ENCODE results near the gene RETREG1. TPM values are rescaled to one million over a fixed set of nuclear protein-coding genes. Genes with fewer than 3 reads are reported as not detected.

RETREG1 gene
- total RNA-seq, 1 donor from 2014 or later, result 2.9 TPM

DNA sequence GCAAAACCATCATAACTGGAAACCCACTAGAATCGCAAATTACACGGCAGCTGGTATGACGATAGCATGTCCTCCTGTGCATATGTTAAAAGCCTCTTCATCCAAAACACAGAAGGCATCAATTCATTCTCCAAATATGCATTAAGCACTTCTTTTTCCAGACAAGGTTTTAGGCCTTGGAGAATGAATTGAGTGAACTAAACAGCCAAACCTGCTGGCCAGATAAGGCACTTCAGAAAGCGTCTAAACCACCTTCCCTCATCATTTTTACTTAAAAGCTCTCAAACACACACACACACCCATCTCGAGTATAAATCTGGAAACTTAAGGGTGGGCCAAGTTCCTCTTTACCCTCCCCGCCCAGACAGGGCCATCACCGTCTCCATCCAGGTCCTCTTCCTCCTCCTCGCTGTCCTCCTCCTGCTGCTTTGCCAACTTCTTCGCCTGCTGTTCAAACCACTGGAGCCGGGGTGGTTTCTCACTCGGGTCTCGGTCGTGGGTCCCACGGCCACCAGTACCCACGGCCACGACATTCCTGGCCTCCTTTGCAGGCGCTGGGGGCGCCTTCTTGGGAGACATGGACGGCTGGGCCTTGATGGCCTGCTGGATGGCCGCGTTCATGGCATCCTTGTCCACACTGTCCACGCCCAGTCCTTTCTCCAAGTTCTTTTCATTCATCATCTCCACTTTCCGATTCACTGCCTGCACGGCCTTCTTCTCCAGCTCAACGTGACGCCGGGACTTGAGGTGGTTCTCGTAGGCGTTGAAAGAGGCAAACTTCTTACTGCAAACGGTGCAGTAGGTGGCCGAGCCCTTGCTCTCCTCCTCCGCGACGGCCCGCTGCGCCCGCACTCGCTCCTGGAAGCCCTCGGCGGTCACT is 151.9 kb downstream of the RETREG1 start:
- peak overlapping the region; percentile 74 to 86 for H3K27ac ChIP-seq
- H3K4me1 ChIP-seq, result peaks cover 0 to 21% of the 10 kb centered on the region in 2 donors
- TF ChIP-seq, protein P1, sequence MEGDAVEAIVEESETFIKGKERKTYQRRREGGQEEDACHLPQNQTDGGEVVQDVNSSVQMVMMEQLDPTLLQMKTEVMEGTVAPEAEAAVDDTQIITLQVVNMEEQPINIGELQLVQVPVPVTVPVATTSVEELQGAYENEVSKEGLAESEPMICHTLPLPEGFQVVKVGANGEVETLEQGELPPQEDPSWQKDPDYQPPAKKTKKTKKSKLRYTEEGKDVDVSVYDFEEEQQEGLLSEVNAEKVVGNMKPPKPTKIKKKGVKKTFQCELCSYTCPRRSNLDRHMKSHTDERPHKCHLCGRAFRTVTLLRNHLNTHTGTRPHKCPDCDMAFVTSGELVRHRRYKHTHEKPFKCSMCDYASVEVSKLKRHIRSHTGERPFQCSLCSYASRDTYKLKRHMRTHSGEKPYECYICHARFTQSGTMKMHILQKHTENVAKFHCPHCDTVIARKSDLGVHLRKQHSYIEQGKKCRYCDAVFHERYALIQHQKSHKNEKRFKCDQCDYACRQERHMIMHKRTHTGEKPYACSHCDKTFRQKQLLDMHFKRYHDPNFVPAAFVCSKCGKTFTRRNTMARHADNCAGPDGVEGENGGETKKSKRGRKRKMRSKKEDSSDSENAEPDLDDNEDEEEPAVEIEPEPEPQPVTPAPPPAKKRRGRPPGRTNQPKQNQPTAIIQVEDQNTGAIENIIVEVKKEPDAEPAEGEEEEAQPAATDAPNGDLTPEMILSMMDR (IDR thresholded peaks at IDR 0.05), result no peak
- no peaks in the 10 kb centered on the region for H3K9me3 ChIP-seq
- intact Hi-C loops (cut with DNase I), result no loop called here
- no peaks in the 10 kb centered on the region for H3K27me3 ChIP-seq
- H3K4me3 ChIP-seq, result peak overlapping the region; percentile 73 to 91
- peaks cover 23 to 30% of the 10 kb centered on the region in 2 donors for H3K36me3 ChIP-seq
- DNase-seq (ENCODE audit: low spot score in 2 of 2), result no peak

GRCh38 chr5:16464231-16464630 is 152.6 kb downstream of the RETREG1 start:
- peak overlapping the region; percentile 73 to 91 for H3K4me3 ChIP-seq
- no peaks in the 10 kb centered on the region for H3K9me3 ChIP-seq
- no peak for DNase-seq (ENCODE audit: low spot score in 2 of 2)
- intact Hi-C loops (cut with DNase I), result no loop called here
- peaks cover 27 to 30% of the 10 kb centered on the region in 2 donors for H3K36me3 ChIP-seq
- H3K4me1 ChIP-seq, result peaks cover 0 to 21% of the 10 kb centered on the region in 2 donors
- TF ChIP-seq, protein P1 (IDR thresholded peaks at IDR 0.05), result no peak
- no peak overlapping the region for H3K27ac ChIP-seq
- no peaks in the 10 kb centered on the region for H3K27me3 ChIP-seq

- H3K27ac ChIP-seq, result no peak overlapping the region
- no peak for DNase-seq (ENCODE audit: low spot score in 2 of 2)
- H3K4me1 ChIP-seq, result peaks cover 0 to 16% of the 10 kb centered on the region in 2 donors
- H3K27me3 ChIP-seq, result no peaks in the 10 kb centered on the region
- intact Hi-C loops (cut with DNase I), result no loop called here
- peaks cover 35 to 46% of the 10 kb centered on the region in 2 donors for H3K36me3 ChIP-seq
- no peak overlapping the region for H3K4me3 ChIP-seq
- H3K9me3 ChIP-seq, result no peaks in the 10 kb centered on the region
- TF ChIP-seq, protein P1 (IDR thresholded peaks at IDR 0.05), result no peak
Observed at GRCh38 chr5:16461782-16462181, 155.0 kb downstream of the RETREG1 start.

GRCh38 chr5:16461026-16461425 is 155.8 kb downstream of the RETREG1 start:
- no peaks in the 10 kb centered on the region for H3K9me3 ChIP-seq
- no peak for DNase-seq (ENCODE audit: low spot score in 2 of 2)
- TF ChIP-seq, protein P1 (IDR thresholded peaks at IDR 0.05), result no peak
- H3K27ac ChIP-seq, result no peak overlapping the region
- H3K36me3 ChIP-seq, result peaks cover 35 to 51% of the 10 kb centered on the region in 2 donors
- no peak overlapping the region for H3K4me3 ChIP-seq
- peaks cover 0 to 12% of the 10 kb centered on the region in 2 donors for H3K4me1 ChIP-seq
- intact Hi-C loops (cut with DNase I), result no loop called here
- no peaks in the 10 kb centered on the region for H3K27me3 ChIP-seq

DNA sequence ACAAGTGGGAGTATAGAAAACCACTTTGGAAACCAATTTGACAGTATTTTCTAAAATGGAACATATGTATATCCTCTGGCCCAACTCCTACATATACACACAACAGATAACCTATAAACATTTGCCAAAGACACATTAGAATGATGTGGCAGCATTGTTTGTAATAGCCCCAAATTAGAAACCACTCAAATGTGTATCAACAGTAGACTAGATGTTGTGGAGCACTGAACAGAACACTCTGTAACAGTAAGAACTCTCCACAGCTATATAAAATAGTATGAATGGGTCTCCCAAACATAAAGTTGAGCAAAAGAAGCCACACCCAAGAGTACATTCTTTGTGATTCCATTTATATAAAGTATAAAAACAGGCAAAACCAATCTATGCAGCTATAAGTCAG is 157.3 kb downstream of the RETREG1 start:
- Histone ChIP-seq H3K9me3 (no peaks in the 10 kb centered on the region), H3K4me3 (no peak overlapping the region), H3K27me3 (no peaks in the 10 kb centered on the region), H3K36me3 (peaks cover 35 to 63% of the 10 kb centered on the region in 2 donors), H3K4me1 (peaks cover 0 to 11% of the 10 kb centered on the region in 2 donors), H3K27ac (no peak overlapping the region)
- intact Hi-C loops (cut with DNase I), result no loop called here
- TF ChIP-seq, protein P1 (IDR thresholded peaks at IDR 0.05), result no peak
- no peak for DNase-seq (ENCODE audit: low spot score in 2 of 2)
